ENCODE data around the gene PURA.

PURA gene

DNA sequence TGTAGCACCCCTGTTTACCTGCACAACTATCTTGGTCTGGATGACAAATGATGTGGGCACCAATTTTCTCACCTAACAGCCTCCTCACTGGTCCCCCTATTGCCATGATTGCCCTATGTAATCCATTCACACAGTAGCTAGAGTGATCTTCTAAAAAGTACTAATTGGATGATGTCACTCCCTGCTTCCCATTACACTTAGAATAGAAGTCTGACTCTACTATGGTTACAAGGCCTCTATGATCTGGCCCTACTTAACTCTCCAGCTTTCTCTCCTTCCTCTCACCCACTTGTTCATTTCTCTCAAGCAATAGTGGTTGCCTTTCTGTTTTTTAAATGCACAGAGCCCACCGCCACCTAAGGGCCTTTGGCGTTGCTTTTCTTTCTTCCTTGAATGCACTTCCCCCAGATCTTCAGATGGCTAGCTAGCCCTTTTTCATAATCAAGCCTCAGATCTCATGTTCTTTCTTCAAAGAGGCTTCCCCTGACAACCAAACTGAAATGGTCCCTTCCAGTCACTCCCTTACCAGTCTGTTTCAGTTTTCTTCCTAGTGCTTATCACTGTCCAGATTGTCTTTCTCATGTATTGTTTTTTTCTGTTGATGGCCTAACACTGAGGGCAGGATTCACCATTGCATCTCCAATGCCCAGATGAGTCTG, 20.5 kb downstream of the PURA start:
- Histone ChIP-seq H3K4me1 (ENCODE audit: low read length) (peaks cover 15% of the 10 kb centered on the region), H3K79me2 (ENCODE audit: low read length) (no peaks in the 10 kb centered on the region), H3K27me3 (ENCODE audit: low read depth, low read length) (peaks cover 6% of the 10 kb centered on the region; the same call in 1 of the 2 replicates), H4K20me1 (ENCODE audit: insufficient read depth, low read length) (peaks cover 8% of the 10 kb centered on the region), H3K9ac (ENCODE audit: low read length) (no peak overlapping the region), H3K9me3 (ENCODE audit: insufficient read depth, low read length) (no peaks in the 10 kb centered on the region), H2AFZ (ENCODE audit: low read depth, low read length) (no peak overlapping the region), H3K36me3 (replicated peaks; ENCODE audit: low read depth, low read length) (no peaks in the 10 kb centered on the region), H3K4me2 (ENCODE audit: low read length) (no peak overlapping the region), H3K4me3 (ENCODE audit: low read length) (no peak overlapping the region), H3K27ac (ENCODE audit: low read length) (no peak overlapping the region)
- no peak for TF ChIP-seq EZH2phosphoT487 (IDR thresholded peaks at IDR 0.05; ENCODE audit: low read depth)
- TF ChIP-seq, protein P1, sequence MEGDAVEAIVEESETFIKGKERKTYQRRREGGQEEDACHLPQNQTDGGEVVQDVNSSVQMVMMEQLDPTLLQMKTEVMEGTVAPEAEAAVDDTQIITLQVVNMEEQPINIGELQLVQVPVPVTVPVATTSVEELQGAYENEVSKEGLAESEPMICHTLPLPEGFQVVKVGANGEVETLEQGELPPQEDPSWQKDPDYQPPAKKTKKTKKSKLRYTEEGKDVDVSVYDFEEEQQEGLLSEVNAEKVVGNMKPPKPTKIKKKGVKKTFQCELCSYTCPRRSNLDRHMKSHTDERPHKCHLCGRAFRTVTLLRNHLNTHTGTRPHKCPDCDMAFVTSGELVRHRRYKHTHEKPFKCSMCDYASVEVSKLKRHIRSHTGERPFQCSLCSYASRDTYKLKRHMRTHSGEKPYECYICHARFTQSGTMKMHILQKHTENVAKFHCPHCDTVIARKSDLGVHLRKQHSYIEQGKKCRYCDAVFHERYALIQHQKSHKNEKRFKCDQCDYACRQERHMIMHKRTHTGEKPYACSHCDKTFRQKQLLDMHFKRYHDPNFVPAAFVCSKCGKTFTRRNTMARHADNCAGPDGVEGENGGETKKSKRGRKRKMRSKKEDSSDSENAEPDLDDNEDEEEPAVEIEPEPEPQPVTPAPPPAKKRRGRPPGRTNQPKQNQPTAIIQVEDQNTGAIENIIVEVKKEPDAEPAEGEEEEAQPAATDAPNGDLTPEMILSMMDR (IDR thresholded peaks at IDR 0.05; ENCODE audit: low read depth, low read length) = no peak

- Histone ChIP-seq H4K20me1 (ENCODE audit: insufficient read depth, low read length) (peaks cover 8% of the 10 kb centered on the region), H3K79me2 (ENCODE audit: low read length) (no peaks in the 10 kb centered on the region), H2AFZ (ENCODE audit: low read depth, low read length) (no peak overlapping the region), H3K27me3 (ENCODE audit: low read depth, low read length) (peaks cover 6% of the 10 kb centered on the region; the same call in 1 of the 2 replicates), H3K4me2 (ENCODE audit: low read length) (no peak overlapping the region), H3K9ac (ENCODE audit: low read length) (no peak overlapping the region), H3K36me3 (replicated peaks; ENCODE audit: low read depth, low read length) (no peaks in the 10 kb centered on the region), H3K27ac (ENCODE audit: low read length) (no peak overlapping the region), H3K9me3 (ENCODE audit: insufficient read depth, low read length) (no peaks in the 10 kb centered on the region), H3K4me1 (ENCODE audit: low read length) (peaks cover 15% of the 10 kb centered on the region), H3K4me3 (ENCODE audit: low read length) (no peak overlapping the region)
- TF ChIP-seq, protein P1 (IDR thresholded peaks at IDR 0.05; ENCODE audit: low read depth, low read length) = no peak
- no peak for TF ChIP-seq EZH2phosphoT487 (IDR thresholded peaks at IDR 0.05; ENCODE audit: low read depth)
These were observed 21.2 kb downstream of the PURA start for GRCh38 chr5:140135127-140135526.

- no peak overlapping the region for H2AFZ ChIP-seq (ENCODE audit: low read depth, low read length)
- H3K36me3 ChIP-seq (replicated peaks; ENCODE audit: low read depth, low read length) = no peaks in the 10 kb centered on the region
- peaks cover 6% of the 10 kb centered on the region; the same call in 1 of the 2 replicates for H3K27me3 ChIP-seq (ENCODE audit: low read depth, low read length)
- TF ChIP-seq EZH2phosphoT487 (IDR thresholded peaks at IDR 0.05; ENCODE audit: low read depth) = no peak
- TF ChIP-seq, protein P1 (IDR thresholded peaks at IDR 0.05; ENCODE audit: low read depth, low read length) = no peak
- H3K4me3 ChIP-seq (ENCODE audit: low read length) = no peak overlapping the region
- H3K4me1 ChIP-seq (ENCODE audit: low read length) = peaks cover 16% of the 10 kb centered on the region
- peaks cover 7% of the 10 kb centered on the region for H4K20me1 ChIP-seq (ENCODE audit: insufficient read depth, low read length)
- H3K27ac ChIP-seq (ENCODE audit: low read length) = no peak overlapping the region
- no peaks in the 10 kb centered on the region for H3K79me2 ChIP-seq (ENCODE audit: low read length)
- no peak overlapping the region for H3K9ac ChIP-seq (ENCODE audit: low read length)
- H3K9me3 ChIP-seq (ENCODE audit: insufficient read depth, low read length) = no peaks in the 10 kb centered on the region
- no peak overlapping the region for H3K4me2 ChIP-seq (ENCODE audit: low read length)
These were observed 22.7 kb downstream of the PURA start for GRCh38 chr5:140136624-140137023.

DNA sequence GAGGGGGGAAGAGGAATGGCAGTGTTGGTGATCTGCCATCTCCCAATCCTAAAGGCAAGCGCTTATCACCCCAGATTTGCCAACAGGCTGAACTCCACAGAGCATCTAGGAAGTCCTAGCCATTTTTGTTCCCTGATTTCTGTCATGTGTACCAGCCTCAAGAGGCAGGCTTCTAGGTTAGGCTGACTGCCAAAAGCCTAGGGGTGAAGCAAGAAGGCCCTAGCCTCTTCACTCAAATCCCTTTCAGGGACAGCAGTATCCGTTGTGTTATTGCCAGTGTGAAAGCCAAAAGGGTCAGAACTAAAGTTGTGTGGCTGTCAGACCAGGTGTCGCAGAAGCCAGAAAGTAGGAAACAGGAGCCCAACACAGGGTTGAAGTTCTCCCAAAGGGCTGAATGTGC, 26.5 kb downstream of the PURA start:
- Histone ChIP-seq H3K79me2 (ENCODE audit: low read length) (no peaks in the 10 kb centered on the region), H3K36me3 (replicated peaks; ENCODE audit: low read depth, low read length) (no peaks in the 10 kb centered on the region), H3K4me2 (ENCODE audit: low read length) (no peak overlapping the region), H3K4me3 (ENCODE audit: low read length) (no peak overlapping the region), H3K9ac (ENCODE audit: low read length) (no peak overlapping the region), H3K9me3 (ENCODE audit: insufficient read depth, low read length) (no peaks in the 10 kb centered on the region), H3K27me3 (ENCODE audit: low read depth, low read length) (no peaks in the 10 kb centered on the region), H3K4me1 (ENCODE audit: low read length) (peaks cover 10% of the 10 kb centered on the region), H4K20me1 (ENCODE audit: insufficient read depth, low read length) (no peaks in the 10 kb centered on the region), H3K27ac (ENCODE audit: low read length) (no peak overlapping the region), H2AFZ (ENCODE audit: low read depth, low read length) (no peak overlapping the region)
- no peak for TF ChIP-seq EZH2phosphoT487 (IDR thresholded peaks at IDR 0.05; ENCODE audit: low read depth)
- TF ChIP-seq, protein P1 (IDR thresholded peaks at IDR 0.05; ENCODE audit: low read depth, low read length) = no peak

Measured in OCI-LY3 (cell line).